HepG2 (cell line): ENCODE measurements around the gene TUBB8. TPM values are rescaled to one million over a fixed set of nuclear protein-coding genes. Genes with fewer than 3 reads are reported as not detected.

Source experiments
- ATAC-seq: fragments of 200-7000 bp; cut with Tn5 transposase; 3 replicates; pipeline ENCODE4 v1.9.1; 2020; ENCODE audit warnings: mild to moderate bottlenecking, moderate library complexity
- BruUV-seq: library from RNA; stranded (reverse); fragments of 400-500 nt; replicated peaks from 2 replicates; lab custom pipeline; 2021; lab: Mats Ljungman, UMichigan
- CTCF ChIA-PET: fragments of 300-600 bp; formaldehyde crosslinking; extraction: SDS; loops from one replicate; lab custom pipeline; 2021; ENCODE audit warnings: low total read pairs, inconsistent platforms, low intra/inter-chr PET ratio; lab: Yijun Ruan, JAX
- POLR2A ChIA-PET: fragments of 350-600 bp; sonication (Branson Sonifier 250); formaldehyde crosslinking; loops from one replicate; lab custom pipeline; 2020; ENCODE audit warnings: antibody characterized with exemption, inconsistent platforms; lab: Yijun Ruan, JAX
- DNase-seq: peaks from one replicate; pipeline ENCODE4 v3.0.0-alpha.2; 2015; ENCODE audit warnings: low spot score
- FAIRE-seq: peaks from 3 replicates; lab custom pipeline; 2011; peaks lifted over from hg19 to GRCh38; lab: Jason Lieb, UNC
- H2AFZ ChIP-seq: one replicate; pipeline ENCODE4 v1.6.1; 2011; ENCODE audit warnings: low read length, inconsistent platforms
- H3K27ac ChIP-seq: fragments of 300-600 bp; 3 replicates; pipeline ENCODE4 v1.8.0; 2011; ENCODE audit warnings: mixed run types, mild to moderate bottlenecking, mixed read lengths, low read length, inconsistent platforms; ENCODE audit not compliant: insufficient read depth; ENCODE audit errors: extremely low read length
- H3K27me3 ChIP-seq, 2 experiments: fragments of 200-600 bp in 1 of 2; 2 replicates in 1 of 2; 3 replicates in 1 of 2; pipeline versions ENCODE4 v1.6.0 to v1.8.0; 2011; ENCODE audit warnings: low read length in 2 of 2, mild to moderate bottlenecking in 2 of 2, moderate library complexity in 2 of 2, inconsistent platforms in 1 of 2; ENCODE audit not compliant: insufficient read depth in 2 of 2, control insufficient read depth in 1 of 2
- H3K36me3 ChIP-seq, 2 experiments: fragments of 200-600 bp in 1 of 2; replicated peaks in 1 of 2; 2 replicates in 1 of 2; 3 replicates in 1 of 2; pipeline versions ENCODE4 v1.5.1 to v1.8.0; 2011; ENCODE audit warnings: low read length in 2 of 2, inconsistent platforms in 1 of 2; ENCODE audit not compliant: insufficient read depth in 2 of 2, control insufficient read depth in 1 of 2
- H3K4me1 ChIP-seq: 2 replicates; pipeline ENCODE4 v1.5.1; 2012; ENCODE audit warnings: low read length, inconsistent platforms; ENCODE audit not compliant: insufficient read depth
- H3K4me2 ChIP-seq: 2 replicates; pipeline ENCODE4 v1.6.0; 2011; ENCODE audit warnings: low read depth, low read length, inconsistent platforms
- H3K4me3 ChIP-seq, 3 experiments: fragments of 200-600 bp in 1 of 3; sonication (generic), shearing (Covaris generic) in 1 of 3; replicated peaks in 1 of 3; 2 replicates each; pipeline ENCODE4 v1.5.1; 2011 to 2016; ENCODE audit warnings: low read length in 3 of 3, inconsistent platforms in 2 of 3, low read depth in 2 of 3, mild to moderate bottlenecking in 2 of 3, control low read depth in 1 of 3, mixed read lengths in 1 of 3; ENCODE audit not compliant: insufficient read depth in 1 of 3
- H3K79me2 ChIP-seq: one replicate; pipeline ENCODE4 v1.6.1; 2011; ENCODE audit warnings: low read length, inconsistent platforms; ENCODE audit not compliant: insufficient read depth
- H3K9ac ChIP-seq: 2 replicates; pipeline ENCODE4 v1.6.0; 2011; ENCODE audit warnings: mild to moderate bottlenecking, low read depth, low read length, inconsistent platforms; ENCODE audit not compliant: insufficient read depth
- H3K9me3 ChIP-seq: 2 replicates; pipeline ENCODE4 v1.5.1; 2012; ENCODE audit warnings: mild to moderate bottlenecking, low read length
- H4K20me1 ChIP-seq: 2 replicates; pipeline ENCODE4 v1.6.0; 2011; ENCODE audit warnings: inconsistent platforms, mild to moderate bottlenecking, low read length, moderate library complexity; ENCODE audit not compliant: insufficient read depth
- FOXC1 ChIP-seq: sonication (generic); formaldehyde crosslinking; IDR thresholded peaks from 2 replicates; pipeline ENCODE4 v1.8.0; 2022; ENCODE audit warnings: mild to moderate bottlenecking, missing genetic modification reagents, borderline replicate concordance
- HMGA1 ChIP-seq: sonication (generic); formaldehyde crosslinking; conservative IDR thresholded peaks from 2 replicates; pipeline ENCODE4 v1.4.0; 2020; ENCODE audit warnings: missing genetic modification reagents
- POLR2G ChIP-seq: fragments of 200-400 bp; formaldehyde crosslinking; IDR thresholded peaks from 2 replicates; pipeline ENCODE4 v1.6.1; 2018; ENCODE audit warnings: mild to moderate bottlenecking, low read depth, low read length, moderate library complexity
- SRSF9 ChIP-seq: fragments of 200-400 bp; formaldehyde crosslinking; IDR thresholded peaks from 2 replicates; pipeline ENCODE4 v1.6.1; 2018; ENCODE audit warnings: borderline replicate concordance, mild to moderate bottlenecking, low read depth, low read length; ENCODE audit not compliant: insufficient read depth, poor library complexity, severe bottlenecking
- TBX3 ChIP-seq: fragments of 450-650 bp; IDR thresholded peaks from 2 replicates; pipeline ENCODE4 v1.6.1; 2017; ENCODE audit warnings: antibody characterized with exemption, mild to moderate bottlenecking, inconsistent platforms, borderline replicate concordance
- TRIM22 ChIP-seq: fragments of 450-650 bp; IDR thresholded peaks from 2 replicates; pipeline ENCODE4 v1.6.1; 2017
- XBP1 ChIP-seq: sonication (generic); formaldehyde crosslinking; IDR thresholded peaks from 2 replicates; pipeline ENCODE4 v1.5.0; 2020; ENCODE audit warnings: missing genetic modification reagents
- ZBTB10 ChIP-seq: sonication (generic); formaldehyde crosslinking; IDR thresholded peaks from 2 replicates; pipeline ENCODE4 v1.4.0; 2020; ENCODE audit warnings: missing genetic modification reagents, borderline replicate concordance
- WGBS: methylation state at CpG from one replicate; pipeline ENCODE4 v1.1.6; 2017; ENCODE audit warnings: low lambda C conversion rate; 5-methylcytosine and 5-hydroxymethylcytosine counted together
- in situ Hi-C: cut with HindIII; loops from 2 replicates; pipeline ENCODE4 v1.10.0; 2017; ENCODE audit warnings: low pct_unique_long_range_greater_than_20kb; ENCODE audit not compliant: extremely low pct_ligation_motif_present
- intact Hi-C: fragments of 100-400 bp; cut with micrococcal nuclease; formaldehyde crosslinking; loops from one replicate; pipeline ENCODE4 v1.10.0; 2022; ENCODE audit not compliant: unreplicated experiment
- polyA plus RNA-seq, 8 experiments: library from polyadenylated mRNA; depleted of rRNA in 3 of 8; stranded (reverse) in 7 of 8; unstranded in 1 of 8; fragments of >200 nt; fragmentation: Illumina TruSeq in 4 of 8; extraction: Trizol in 4 of 8; gene quantifications; 2 replicates each; pipeline versions ENCODE4 v1.2.1 to v1.2.3, GENCODE V29; 2011 to 2016; ENCODE audit warnings: low read depth in 4 of 8, missing spikeins in 1 of 8, mixed read lengths in 1 of 8; ENCODE audit not compliant: insufficient read depth in 1 of 8
- total RNA-seq, 5 experiments: library from RNA; depleted of rRNA; stranded (reverse); fragments of >200 nt; fragmentation: Illumina TruSeq; extraction: Trizol; gene quantifications; 2 replicates each; pipeline ENCODE4 v1.2.3, GENCODE V29; 2016; ENCODE audit warnings: low read depth in 1 of 5
- TF ChIP-seq, protein P1 (sequence below): sonication (generic); formaldehyde crosslinking; IDR thresholded peaks from 2 replicates; pipeline ENCODE4 v1.4.0; 2020; ENCODE audit warnings: missing genetic modification reagents, borderline replicate concordance

Gene TUBB8
- total and polyA plus RNA-seq, 2 of the 13 experiments (the other 11 are each of a cell fraction or from before 2014, with no cell fraction given), result 0.31 to 0.50 TPM

GRCh38 chr10:86031-86430 is 36.9 kb upstream of the TUBB8 start:
- FAIRE-seq, result no peak
- intact Hi-C loops, result no loop called here

DNA sequence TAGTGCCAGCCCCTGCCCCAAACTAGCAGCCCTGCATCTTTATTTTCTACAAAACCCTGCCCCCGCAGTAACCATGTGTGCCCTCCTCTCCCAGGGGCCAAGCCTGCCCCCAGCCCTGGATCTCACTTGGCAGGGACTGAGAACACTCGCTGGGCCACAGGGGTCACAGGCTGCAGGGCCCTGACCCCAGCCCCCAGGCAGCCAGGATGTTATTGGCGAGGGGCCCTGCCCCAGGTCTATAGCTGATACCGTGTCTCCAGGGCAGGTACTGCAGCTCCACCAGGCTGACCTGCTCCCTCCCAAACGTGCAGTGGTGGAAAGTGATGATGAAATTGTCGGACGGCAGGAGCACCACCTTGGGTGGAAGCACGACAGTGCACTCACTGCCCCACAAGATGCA is 35.9 kb upstream of the TUBB8 start:
- POLR2A ChIA-PET, result no interaction called here
- no peak; the same call in 2 of the 3 replicates for ATAC-seq
- Histone ChIP-seq H2AFZ (no peak overlapping the region), H4K20me1 (no peaks in the 10 kb centered on the region), H3K27ac (no peak overlapping the region), H3K4me2 (no peak overlapping the region), H3K4me1 (peaks cover 21% of the 10 kb centered on the region), H3K9ac (no peak overlapping the region), H3K79me2 (no peaks in the 10 kb centered on the region), H3K4me3 (no peak overlapping the region), H3K36me3 (no peaks in the 10 kb centered on the region), H3K9me3 (no peaks in the 10 kb centered on the region), H3K27me3 (peaks cover 5 to 11% of the 10 kb centered on the region in 2 experiments; a peak in 2 of 5 replicates)
- BruUV-seq, result no TSS peak
- WGBS, result 44% methylated on average over 5 of the region's 8 CpGs
- intact Hi-C loops (no loop called here), in situ Hi-C loops (no loop called here)
- DNase-seq, result no peak
- FAIRE-seq, result no peak
- CTCF ChIA-PET, result no interaction called here
- TF ChIP-seq ZBTB10 (CRISPR knock-in tag) (no peak), TRIM22 (no peak), SRSF9 (no peak), FOXC1 (CRISPR knock-in tag) (no peak), TBX3 (no peak), XBP1 (CRISPR knock-in tag) (no peak), HMGA1 (CRISPR knock-in tag) (no peak)
- TF ChIP-seq, protein P1, sequence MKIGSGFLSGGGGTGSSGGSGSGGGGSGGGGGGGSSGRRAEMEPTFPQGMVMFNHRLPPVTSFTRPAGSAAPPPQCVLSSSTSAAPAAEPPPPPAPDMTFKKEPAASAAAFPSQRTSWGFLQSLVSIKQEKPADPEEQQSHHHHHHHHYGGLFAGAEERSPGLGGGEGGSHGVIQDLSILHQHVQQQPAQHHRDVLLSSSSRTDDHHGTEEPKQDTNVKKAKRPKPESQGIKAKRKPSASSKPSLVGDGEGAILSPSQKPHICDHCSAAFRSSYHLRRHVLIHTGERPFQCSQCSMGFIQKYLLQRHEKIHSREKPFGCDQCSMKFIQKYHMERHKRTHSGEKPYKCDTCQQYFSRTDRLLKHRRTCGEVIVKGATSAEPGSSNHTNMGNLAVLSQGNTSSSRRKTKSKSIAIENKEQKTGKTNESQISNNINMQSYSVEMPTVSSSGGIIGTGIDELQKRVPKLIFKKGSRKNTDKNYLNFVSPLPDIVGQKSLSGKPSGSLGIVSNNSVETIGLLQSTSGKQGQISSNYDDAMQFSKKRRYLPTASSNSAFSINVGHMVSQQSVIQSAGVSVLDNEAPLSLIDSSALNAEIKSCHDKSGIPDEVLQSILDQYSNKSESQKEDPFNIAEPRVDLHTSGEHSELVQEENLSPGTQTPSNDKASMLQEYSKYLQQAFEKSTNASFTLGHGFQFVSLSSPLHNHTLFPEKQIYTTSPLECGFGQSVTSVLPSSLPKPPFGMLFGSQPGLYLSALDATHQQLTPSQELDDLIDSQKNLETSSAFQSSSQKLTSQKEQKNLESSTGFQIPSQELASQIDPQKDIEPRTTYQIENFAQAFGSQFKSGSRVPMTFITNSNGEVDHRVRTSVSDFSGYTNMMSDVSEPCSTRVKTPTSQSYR (CRISPR knock-in tag), result no peak

More at GRCh38 chr10:86031-86430, 36.9 kb upstream of the TUBB8 start:
- no peak for DNase-seq
- H2AFZ ChIP-seq, result no peak overlapping the region
- H3K4me2 ChIP-seq, result no peak overlapping the region
- POLR2A ChIA-PET, result no interaction called here
- H3K9ac ChIP-seq, result no peak overlapping the region
- in situ Hi-C loops, result no loop called here
- no peak overlapping the region for H3K4me3 ChIP-seq
- no peak for TF ChIP-seq POLR2G
- TF ChIP-seq, all 625 proteins: peak for 0
- no TSS peak for BruUV-seq
- 64% methylated on average over 2 of the region's 10 CpGs for WGBS
- H3K4me1 ChIP-seq, result peaks cover 31% of the 10 kb centered on the region
- no peaks in the 10 kb centered on the region for H4K20me1 ChIP-seq
- H3K9me3 ChIP-seq, result no peaks in the 10 kb centered on the region
- CTCF ChIA-PET, result no interaction called here
- no peak for ATAC-seq
- no peak overlapping the region for H3K27ac ChIP-seq
- no peaks in the 10 kb centered on the region for H3K36me3 ChIP-seq
- H3K27me3 ChIP-seq, result peaks cover 3 to 11% of the 10 kb centered on the region in 2 experiments; a peak in 2 of 5 replicates
- H3K79me2 ChIP-seq, result no peaks in the 10 kb centered on the region
